HG02840 (cell line): ENCODE measurements around the gene EMC8.
A peak's percentile ranks its signal among the peaks of the same experiment; 100 is the strongest.
"Not testable (repeated sequence)": the region's sequence is repeated elsewhere in the genome, so short reads cannot be mapped to it uniquely, and the experiment has no call there.

ENCODE experiments used
- ATAC-seq: cut with Tn5 transposase; IDR thresholded peaks from one replicate; pipeline ENCODE4 v1.9.1; 2021; ENCODE audit warnings: mild to moderate bottlenecking, moderate library complexity, moderate number of reproducible peaks; ENCODE audit not compliant: unreplicated experiment, low FRiP score

The EMC8 gene

GRCh38 chr16:85819245-85819644 lies 19.9 kb upstream of the EMC8 start:
- no peak for ATAC-seq

DNA sequence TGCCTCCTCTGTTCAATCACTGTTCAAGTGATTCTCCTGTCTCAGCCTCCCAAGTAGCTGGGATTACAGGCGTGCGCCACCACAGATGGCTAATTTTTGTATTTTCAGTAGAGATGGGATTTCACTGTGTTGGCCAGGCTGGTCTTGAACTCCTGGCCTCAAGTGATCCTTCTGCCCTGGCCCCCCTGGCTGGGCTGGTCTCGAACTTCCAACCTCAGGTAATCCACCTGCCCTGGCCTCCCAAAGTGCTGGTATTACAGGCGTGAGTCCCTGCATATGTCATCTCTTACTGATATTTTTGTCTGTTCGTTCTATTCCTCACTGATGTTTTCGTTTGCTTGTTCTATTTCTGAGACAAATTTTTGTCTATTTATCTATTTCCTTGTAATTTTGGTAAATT lies 17.9 kb upstream of the EMC8 start:
- ATAC-seq, result not testable (repeated sequence)

GRCh38 chr16:85816159-85816558 lies 16.8 kb upstream of the EMC8 start:
- ATAC-seq, result no peak

DNA sequence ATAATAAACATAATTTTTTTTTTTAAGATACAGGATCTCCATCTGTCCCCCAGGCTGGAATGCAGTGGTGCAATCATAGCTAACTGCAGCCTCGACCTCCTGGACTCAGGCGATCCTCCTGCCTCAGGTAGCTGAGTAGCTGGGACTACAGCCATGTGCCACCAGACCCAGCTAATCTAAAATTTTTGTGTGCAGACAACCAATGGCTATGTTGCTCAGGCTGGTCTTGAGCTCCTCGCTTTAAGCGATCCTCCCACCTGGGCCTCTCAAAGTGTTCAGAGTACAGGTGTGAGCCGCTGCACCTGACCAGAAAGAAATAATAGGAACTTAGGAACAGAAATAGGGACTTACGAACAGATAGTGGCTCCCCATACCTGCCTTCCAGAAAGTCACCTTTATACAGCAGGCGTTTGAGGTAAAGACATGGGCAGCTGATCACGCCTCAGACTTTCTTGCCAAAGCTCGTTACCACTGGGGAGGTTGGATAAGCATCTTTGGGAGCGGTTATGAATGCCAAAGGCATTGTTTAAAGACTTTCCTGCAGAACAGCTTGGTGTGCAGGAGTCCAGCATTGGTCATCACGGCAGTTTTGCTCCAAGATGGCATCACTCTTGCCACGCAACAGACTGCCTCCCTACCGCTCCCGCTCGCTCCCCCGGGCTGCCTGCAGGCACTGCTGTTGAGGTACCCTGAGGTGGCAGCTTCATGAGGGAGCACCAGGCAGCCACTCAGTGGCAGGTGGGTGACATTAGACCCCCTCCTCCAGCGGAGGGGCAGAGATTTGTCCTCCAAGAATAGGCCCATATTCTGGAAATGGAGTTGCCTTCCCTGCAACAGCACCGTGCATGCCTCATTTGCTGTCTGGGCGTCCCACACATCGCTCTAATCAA lies 13.7 kb upstream of the EMC8 start:
- no peak for ATAC-seq

DNA sequence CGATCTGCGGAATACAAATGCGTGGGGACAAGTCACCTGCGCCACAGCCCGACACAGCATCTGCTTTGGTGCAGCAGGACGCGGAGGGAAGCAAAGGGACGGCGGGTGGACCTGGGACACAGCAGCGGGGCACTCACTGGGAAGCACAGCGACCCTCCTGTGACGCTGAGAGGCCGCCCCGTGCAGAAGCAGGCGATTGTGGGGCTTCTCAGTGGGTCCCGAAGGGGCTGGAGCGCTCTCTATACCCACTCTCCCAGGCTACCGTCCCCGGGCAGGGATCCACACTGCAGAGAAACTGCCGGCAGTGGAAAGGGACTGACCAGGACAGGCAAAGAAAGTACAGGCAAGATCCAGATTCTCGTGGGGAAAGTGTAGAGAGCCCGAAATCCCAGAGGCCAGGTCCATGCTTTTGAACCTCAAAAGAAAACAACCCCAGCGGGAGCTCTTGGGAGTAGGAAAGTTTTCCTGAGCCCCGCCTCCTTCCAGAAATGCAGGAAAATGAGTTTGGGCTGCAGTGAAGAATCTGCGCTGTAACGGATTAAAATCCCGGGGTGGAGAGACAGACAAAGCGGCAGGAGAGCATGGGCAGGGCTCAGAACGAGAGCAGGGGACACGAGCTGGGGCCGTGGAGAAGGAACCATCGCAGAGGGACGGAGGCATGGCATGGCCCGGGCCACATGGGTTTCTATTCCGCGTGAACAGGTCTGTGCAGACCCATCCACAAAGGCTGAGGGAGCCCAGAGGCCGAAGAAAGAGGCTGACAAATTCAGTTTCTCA lies 12.9 kb upstream of the EMC8 start:
- no peak for ATAC-seq

- ATAC-seq, result no peak
Measured at GRCh38 chr16:85810742-85811115, 11.4 kb upstream of the EMC8 start.

- ATAC-seq, result no peak
Measured at GRCh38 chr16:85810097-85810741, 10.9 kb upstream of the EMC8 start.

GRCh38 chr16:85809645-85810044 lies 10.3 kb upstream of the EMC8 start:
- ATAC-seq, result no peak

DNA sequence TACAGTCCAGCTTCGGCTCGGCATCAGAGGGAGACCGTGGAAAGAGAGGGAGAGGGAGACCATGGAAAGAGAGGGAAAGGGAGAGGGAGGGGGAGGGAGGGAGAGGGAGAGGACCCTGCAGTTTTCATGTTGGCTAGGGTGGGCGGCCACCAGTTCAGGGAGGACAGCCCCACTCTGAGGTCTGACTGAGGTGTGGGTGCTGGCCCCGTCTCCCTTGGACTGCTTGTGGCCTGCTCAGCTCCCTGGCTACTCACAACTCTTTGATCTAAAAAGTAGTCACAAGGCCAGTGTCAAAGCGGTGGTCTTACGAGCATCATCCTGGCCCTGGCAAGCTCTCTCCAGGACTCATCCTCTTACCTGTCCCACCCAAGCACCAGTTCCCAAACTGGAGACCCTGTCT lies 9.6 kb upstream of the EMC8 start:
- no peak for ATAC-seq

GRCh38 chr16:85808104-85808503 lies 8.8 kb upstream of the EMC8 start:
- not testable (repeated sequence) for ATAC-seq

GRCh38 chr16:85807340-85807739 lies 8.0 kb upstream of the EMC8 start:
- ATAC-seq, result not testable (repeated sequence)

- no peak for ATAC-seq
Measured at GRCh38 chr16:85806539-85806938, 7.2 kb upstream of the EMC8 start.

DNA sequence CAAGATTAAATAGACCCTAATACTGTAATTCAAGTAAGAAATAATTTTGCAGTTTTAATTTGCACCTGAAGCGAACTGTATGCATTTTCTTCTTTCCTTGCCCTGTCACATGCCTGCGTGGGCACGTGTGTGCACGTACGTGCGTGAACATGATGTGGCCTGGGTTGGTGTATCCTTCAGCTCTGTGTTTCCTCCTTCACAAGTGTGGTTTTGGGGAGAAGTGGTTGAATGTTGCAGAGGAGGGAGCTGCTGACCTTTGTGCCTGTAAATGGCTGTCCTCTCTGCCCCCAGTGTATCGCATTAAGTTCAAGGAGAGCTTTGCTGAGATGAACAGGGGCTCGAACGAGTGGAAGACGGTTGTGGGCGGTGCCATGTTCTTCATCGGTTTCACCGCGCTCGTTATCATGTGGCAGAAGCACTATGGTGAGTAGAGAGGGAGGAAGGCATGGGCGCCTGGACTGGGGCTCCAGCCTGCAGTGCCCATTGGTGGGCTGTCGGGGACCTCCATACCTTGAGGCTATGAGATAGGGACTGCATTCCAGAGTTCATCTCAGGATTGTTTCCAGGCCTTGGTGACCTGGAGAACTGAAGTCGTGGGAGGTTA lies 6.2 kb upstream of the EMC8 start:
- ATAC-seq, result no peak

GRCh38 chr16:85803570-85803969 lies 4.2 kb upstream of the EMC8 start:
- ATAC-seq, result no peak

GRCh38 chr16:85800321-85800669 lies 951 bp upstream of the EMC8 start:
- no peak for ATAC-seq

DNA sequence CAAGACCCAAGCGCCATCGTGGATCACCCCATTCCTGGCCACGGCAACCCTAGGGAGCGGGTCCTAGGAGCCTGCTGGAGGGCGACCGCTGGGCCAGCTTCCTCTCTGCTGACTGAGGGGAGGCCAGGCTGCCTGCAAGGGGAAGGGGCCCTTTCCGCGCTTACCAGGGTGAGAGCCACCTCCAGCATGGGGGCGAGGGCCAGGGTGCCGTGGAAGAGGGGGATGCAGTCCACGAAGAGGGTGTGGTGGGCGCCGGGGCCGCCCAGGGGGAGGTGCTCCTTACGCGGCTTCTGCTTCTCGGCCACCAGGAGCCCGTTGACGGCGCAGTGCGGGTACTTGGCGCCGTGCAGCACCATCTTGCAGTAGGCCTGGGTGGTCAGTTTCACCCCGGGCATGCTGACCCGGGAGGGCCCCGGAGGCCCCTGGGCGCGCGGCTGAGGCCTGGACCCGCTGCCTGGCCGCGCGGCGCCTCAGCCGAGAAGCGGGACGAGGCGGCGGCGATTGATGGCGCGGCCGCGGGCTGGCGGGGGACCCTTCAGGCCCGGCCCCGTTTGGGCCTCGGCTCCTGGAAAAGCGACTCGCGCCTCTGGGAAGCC lies 345 bp downstream of the EMC8 start:
- peak; percentile 33 for ATAC-seq

DNA sequence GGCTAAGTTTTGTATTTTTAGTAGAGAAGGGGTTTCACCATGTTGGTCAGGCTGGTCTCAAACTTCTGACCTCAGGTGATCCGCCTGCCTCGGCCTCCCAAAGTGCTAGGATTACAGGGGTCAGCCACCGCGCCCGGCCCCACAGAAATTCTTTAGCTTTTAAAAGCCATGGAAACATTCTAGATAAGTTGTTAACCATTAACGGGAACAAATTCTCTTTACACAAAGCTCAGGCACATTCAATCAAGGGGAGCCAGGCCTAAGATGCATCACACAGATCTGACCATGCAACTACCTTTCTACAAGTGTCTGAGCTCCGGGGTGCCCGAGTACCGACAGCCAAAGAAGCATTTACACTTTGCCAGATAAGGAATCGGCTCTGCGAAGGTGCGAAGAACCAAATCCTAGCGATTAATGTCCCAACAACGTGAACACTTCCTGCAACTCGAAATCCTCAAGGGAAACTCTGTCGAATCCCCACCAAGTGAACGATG lies 1.0 kb downstream of the EMC8 start:
- no peak for ATAC-seq

DNA sequence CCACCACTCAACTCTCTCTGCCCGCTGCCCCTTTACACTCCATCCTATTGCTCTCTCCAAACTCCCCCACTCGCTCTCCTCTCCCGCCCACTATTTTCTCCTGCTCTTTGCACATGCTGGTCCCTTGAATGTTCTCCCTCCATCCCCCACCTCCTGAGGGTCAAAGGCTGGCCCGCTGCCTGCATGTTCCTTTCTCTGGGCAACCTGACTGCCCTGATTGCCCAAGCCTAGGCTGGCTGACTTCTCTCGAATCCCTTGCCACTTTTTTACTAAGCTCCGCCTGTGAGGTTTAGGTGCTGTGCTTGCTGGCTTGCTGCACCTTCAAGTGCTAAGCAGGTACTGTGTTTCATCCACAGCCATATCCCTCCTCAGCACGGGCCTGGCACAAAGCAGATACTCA lies 2.7 kb downstream of the EMC8 start:
- ATAC-seq, result no peak

GRCh38 chr16:85796152-85796551 lies 3.2 kb downstream of the EMC8 start:
- no peak for ATAC-seq

- ATAC-seq, result no peak
Measured at GRCh38 chr16:85794696-85795095, 4.6 kb downstream of the EMC8 start.
